Suprapubic skin (tissue), 4 donors: ENCODE measurements around the gene CNOT3. TPM values are rescaled to one million over a fixed set of nuclear protein-coding genes. Genes with fewer than 3 reads are reported as not detected.

Experiments
- DNase-seq, 2 donors: peaks; one replicate each; pipeline ENCODE4 v3.0.0-alpha.2; 2019; ENCODE audit warnings: low spot score in 2 of 2
- H3K27ac ChIP-seq: fragments of 200-600 bp; sonication (generic); one replicate; pipeline ENCODE4 v1.5.1; 2019
- H3K27me3 ChIP-seq: fragments of 200-600 bp; sonication (generic); one replicate; pipeline ENCODE4 v1.5.1; 2019
- H3K36me3 ChIP-seq: fragments of 200-600 bp; sonication (generic); one replicate; pipeline ENCODE4 v1.5.1; 2019
- H3K4me1 ChIP-seq: fragments of 200-600 bp; sonication (generic); one replicate; pipeline ENCODE4 v1.5.1; 2019
- H3K4me3 ChIP-seq: fragments of 200-600 bp; sonication (generic); one replicate; pipeline ENCODE4 v1.5.1; 2019; ENCODE audit warnings: mild to moderate bottlenecking
- H3K9me3 ChIP-seq: fragments of 200-600 bp; sonication (generic); one replicate; pipeline ENCODE4 v1.5.1; 2019
- EP300 ChIP-seq: sonication (generic); formaldehyde crosslinking; IDR thresholded peaks from one replicate; pipeline ENCODE4 v1.6.1; 2017; ENCODE audit warnings: antibody characterized with exemption
- POLR2A ChIP-seq, 2 donors: fragments of 450-650 bp; IDR thresholded peaks; one replicate each; pipeline ENCODE4 v1.6.1; 2017; ENCODE audit warnings: antibody characterized with exemption in 2 of 2, mild to moderate bottlenecking in 2 of 2, moderate library complexity in 2 of 2
- POLR2AphosphoS5 ChIP-seq, 3 donors: sonication (generic); formaldehyde crosslinking; IDR thresholded peaks; one replicate each; pipeline ENCODE4 v1.6.1; 2017; ENCODE audit warnings: antibody characterized with exemption in 3 of 3
- WGBS: methylation state at CpG from one replicate; pipeline ENCODE4 v1.1.5; 2018; 5-methylcytosine and 5-hydroxymethylcytosine counted together
- total RNA-seq, 4 donors: library from RNA; depleted of rRNA; stranded (reverse); fragments of >200 nt; gene quantifications; one replicate each; pipeline ENCODE4 v1.1.0, GENCODE V29; 2016
- TF ChIP-seq, protein P1 (sequence below), 2 donors: fragments of 200-600 bp in 1 of 2; fragments of 450-650 bp in 1 of 2; sonication (generic) in 1 of 2; IDR thresholded peaks; one replicate each; pipeline ENCODE4 v1.5.1; 2016 to 2019; ENCODE audit warnings: antibody characterized with exemption in 2 of 2, mild to moderate bottlenecking in 1 of 2, moderate library complexity in 1 of 2

CNOT3 gene
- total RNA-seq, 4 donors from 2014 or later: 27.3 to 40.7 (median 35.2) TPM

DNA sequence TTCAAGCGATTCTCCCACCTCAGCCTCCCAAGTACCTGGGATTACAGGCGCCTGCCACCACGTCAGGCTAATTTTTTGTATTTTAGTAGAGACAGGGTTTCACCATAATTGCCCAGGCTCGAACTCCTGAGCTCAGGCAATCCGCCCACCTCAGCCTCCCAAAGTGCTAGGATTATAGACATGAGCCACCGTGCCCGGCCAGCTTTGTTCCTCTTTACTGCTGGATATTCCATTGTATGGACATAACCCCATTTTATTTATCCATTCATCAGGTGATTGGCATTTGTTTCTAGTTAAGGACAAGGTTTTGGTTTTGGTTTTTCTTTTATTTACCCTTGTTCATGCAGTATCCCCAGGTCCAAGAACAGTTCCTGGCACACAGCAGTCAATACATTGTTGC lies 59.0 kb downstream of the CNOT3 start:
- Histone ChIP-seq H3K36me3 (peaks cover 16% of the 10 kb centered on the region), H3K4me3 (no peak overlapping the region), H3K4me1 (peaks cover 20% of the 10 kb centered on the region), H3K27ac (no peak overlapping the region), H3K27me3 (no peaks in the 10 kb centered on the region), H3K9me3 (no peaks in the 10 kb centered on the region)
- TF ChIP-seq POLR2A (IDR thresholded peaks at IDR 0.05) (no peak), EP300 (no peak), POLR2AphosphoS5 (IDR thresholded peaks at IDR 0.05) (no peak)
- TF ChIP-seq, protein P1, sequence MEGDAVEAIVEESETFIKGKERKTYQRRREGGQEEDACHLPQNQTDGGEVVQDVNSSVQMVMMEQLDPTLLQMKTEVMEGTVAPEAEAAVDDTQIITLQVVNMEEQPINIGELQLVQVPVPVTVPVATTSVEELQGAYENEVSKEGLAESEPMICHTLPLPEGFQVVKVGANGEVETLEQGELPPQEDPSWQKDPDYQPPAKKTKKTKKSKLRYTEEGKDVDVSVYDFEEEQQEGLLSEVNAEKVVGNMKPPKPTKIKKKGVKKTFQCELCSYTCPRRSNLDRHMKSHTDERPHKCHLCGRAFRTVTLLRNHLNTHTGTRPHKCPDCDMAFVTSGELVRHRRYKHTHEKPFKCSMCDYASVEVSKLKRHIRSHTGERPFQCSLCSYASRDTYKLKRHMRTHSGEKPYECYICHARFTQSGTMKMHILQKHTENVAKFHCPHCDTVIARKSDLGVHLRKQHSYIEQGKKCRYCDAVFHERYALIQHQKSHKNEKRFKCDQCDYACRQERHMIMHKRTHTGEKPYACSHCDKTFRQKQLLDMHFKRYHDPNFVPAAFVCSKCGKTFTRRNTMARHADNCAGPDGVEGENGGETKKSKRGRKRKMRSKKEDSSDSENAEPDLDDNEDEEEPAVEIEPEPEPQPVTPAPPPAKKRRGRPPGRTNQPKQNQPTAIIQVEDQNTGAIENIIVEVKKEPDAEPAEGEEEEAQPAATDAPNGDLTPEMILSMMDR (IDR thresholded peaks at IDR 0.05): no peak
- no peak for DNase-seq
- 94% methylated on average over 7 of the region's 7 CpGs for WGBS

DNA sequence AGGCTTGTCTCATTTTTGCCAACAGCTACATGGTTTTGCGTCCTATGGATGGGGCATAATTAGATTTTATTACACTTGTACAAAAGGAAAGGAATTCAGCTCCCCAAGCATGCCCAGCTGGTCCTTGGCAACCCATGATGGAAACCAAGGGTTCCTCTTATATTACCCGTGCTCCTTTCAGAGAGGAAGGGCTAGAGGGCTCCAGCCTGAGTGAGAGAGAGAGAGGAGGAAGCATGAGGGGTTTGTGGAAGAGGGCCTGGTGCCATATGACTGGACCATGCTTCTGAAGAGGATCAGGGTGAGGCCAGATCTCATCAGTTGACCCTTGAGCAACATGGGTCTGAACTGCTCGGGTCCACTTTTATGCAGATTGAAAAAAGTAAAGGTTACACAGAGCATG lies 59.6 kb downstream of the CNOT3 start:
- 67% methylated on average over 3 of the region's 3 CpGs for WGBS
- Histone ChIP-seq H3K36me3 (peaks cover 17% of the 10 kb centered on the region), H3K4me3 (no peak overlapping the region), H3K27me3 (no peaks in the 10 kb centered on the region), H3K4me1 (peaks cover 20% of the 10 kb centered on the region), H3K27ac (no peak overlapping the region), H3K9me3 (no peaks in the 10 kb centered on the region)
- no peak for DNase-seq
- no peak for TF ChIP-seq POLR2A (IDR thresholded peaks at IDR 0.05)

DNA sequence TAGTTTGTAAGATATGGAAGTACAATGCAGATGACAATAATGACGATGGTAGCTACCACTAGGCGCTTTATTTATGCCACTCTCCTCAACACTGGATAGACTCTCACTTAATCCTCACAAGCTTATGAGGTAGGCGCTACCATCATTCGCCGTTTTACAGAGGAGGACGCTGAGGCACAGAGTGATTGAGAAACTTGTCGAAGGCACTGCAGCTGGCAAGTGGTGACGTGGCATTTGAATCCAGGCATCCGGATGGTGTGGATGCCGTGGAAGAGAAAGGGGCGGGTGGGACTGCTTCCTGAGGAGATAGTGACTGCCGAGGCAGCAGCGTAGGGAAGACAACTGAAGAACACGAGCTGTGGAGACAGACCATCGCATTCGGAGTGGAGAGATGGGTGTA lies 61.8 kb downstream of the CNOT3 start:
- Histone ChIP-seq H3K9me3 (no peaks in the 10 kb centered on the region), H3K36me3 (peaks cover 24% of the 10 kb centered on the region), H3K4me1 (peaks cover 38% of the 10 kb centered on the region), H3K27ac (no peak overlapping the region), H3K4me3 (no peak overlapping the region), H3K27me3 (no peaks in the 10 kb centered on the region)
- DNase-seq: no peak
- TF ChIP-seq, protein P1 (IDR thresholded peaks at IDR 0.05): no peak
- TF ChIP-seq POLR2A (IDR thresholded peaks at IDR 0.05) (no peak), EP300 (no peak), POLR2AphosphoS5 (IDR thresholded peaks at IDR 0.05) (no peak)
- WGBS: 94% methylated on average over 16 of the region's 16 CpGs

DNA sequence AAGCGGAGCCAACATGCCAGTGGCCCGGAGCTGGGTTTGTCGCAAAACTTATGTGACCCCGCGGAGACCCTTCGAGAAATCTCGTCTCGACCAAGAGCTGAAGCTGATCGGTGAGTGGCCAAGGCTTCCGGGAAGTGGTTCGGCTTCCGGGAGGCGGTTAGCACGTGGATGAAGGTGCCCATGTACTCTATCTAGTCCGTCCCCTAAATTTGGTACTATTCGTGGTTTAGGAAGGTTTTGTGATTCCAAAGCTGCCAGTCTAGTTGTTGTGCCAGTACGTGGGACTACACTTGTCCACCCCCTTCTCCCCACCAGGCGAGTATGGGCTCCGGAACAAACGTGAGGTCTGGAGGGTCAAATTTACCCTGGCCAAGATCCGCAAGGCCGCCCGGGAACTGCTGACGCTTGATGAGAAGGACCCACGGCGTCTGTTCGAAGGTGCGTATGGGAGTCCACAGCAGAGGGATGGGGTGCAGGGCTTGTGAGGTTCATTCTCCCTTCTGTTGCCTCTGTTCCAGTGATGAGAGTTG lies 63.7 kb downstream of the CNOT3 start:
- Histone ChIP-seq H3K36me3 (peaks cover 42% of the 10 kb centered on the region), H3K9me3 (no peaks in the 10 kb centered on the region)
- 0% methylated on average over 7 of the region's 28 CpGs for WGBS

DNA sequence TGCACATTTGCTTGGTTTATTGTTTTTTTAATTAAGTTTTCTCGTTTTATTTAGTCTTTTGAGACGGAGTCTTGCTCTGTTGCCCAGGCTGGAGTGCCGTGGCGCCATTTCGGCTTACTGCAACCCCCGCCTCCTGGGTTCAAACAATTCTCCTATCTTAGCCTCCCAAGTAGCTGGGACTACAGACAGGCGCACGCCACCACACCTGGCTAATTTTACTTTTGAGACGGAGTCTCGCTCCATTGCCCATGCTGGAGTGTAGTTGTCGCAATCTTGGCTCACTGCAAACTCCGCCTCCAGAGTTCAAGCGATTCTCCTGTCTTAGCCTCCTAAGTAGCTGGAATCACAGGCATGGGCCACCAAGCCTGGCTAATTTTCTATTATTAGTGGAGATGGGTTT lies 64.4 kb downstream of the CNOT3 start:
- H3K9me3 ChIP-seq: no peaks in the 10 kb centered on the region
- no peak for DNase-seq
- peak overlapping the region; percentile 78 for H3K4me3 ChIP-seq
- H3K36me3 ChIP-seq: peaks cover 49% of the 10 kb centered on the region
- TF ChIP-seq POLR2AphosphoS5 (IDR thresholded peaks at IDR 0.05): no peak
- no peak for TF ChIP-seq POLR2A (IDR thresholded peaks at IDR 0.05)
- TF ChIP-seq, protein P1 (IDR thresholded peaks at IDR 0.05): no peak
- no peak for TF ChIP-seq EP300
- peaks cover 64% of the 10 kb centered on the region for H3K4me1 ChIP-seq
- no peaks in the 10 kb centered on the region for H3K27me3 ChIP-seq
- H3K27ac ChIP-seq: no peak overlapping the region
- 67% methylated on average over 13 of the region's 13 CpGs for WGBS

More for the DNA sequence above, 63.7 kb downstream of the CNOT3 start:
- Histone ChIP-seq H3K4me1 (peaks cover 56% of the 10 kb centered on the region), H3K4me3 (peak overlapping the region; percentile 78), H3K27me3 (no peaks in the 10 kb centered on the region), H3K27ac (peak overlapping the region; percentile 95)
- TF ChIP-seq POLR2AphosphoS5 (IDR thresholded peaks at IDR 0.05) (no peak), EP300 (no peak), POLR2A (IDR thresholded peaks at IDR 0.05) (no peak)
- TF ChIP-seq, protein P1 (IDR thresholded peaks at IDR 0.05): no peak
- DNase-seq: no peak

DNA sequence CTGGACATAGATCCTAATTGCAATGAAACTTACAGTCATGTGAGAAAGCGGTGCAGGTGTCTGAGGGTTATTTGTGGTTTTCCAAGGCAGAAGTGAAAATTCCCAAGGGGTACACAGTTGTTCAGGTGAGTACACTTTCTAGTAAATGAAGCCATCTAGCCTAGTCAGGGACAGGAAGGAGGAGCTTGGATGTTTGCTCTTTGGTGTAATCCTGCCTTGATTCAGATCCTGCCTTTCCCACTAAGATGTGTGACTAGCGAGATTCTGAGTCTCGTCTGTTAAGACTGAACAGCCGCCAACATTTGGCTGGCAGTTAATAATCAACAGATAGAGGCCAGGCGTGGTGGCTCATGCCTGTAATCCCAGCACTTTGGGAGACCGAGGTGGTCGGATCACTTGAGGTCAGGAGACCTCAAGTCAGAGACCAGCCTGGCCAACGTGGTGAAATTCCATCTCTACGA lies 65.6 kb downstream of the CNOT3 start:
- 55% methylated on average over 9 of the region's 9 CpGs for WGBS
- no peak overlapping the region for H3K4me3 ChIP-seq
- no peaks in the 10 kb centered on the region for H3K27me3 ChIP-seq
- H3K27ac ChIP-seq: no peak overlapping the region
- no peaks in the 10 kb centered on the region for H3K9me3 ChIP-seq
- no peak for DNase-seq
- TF ChIP-seq POLR2AphosphoS5 (IDR thresholded peaks at IDR 0.05): no peak
- no peak for TF ChIP-seq POLR2A (IDR thresholded peaks at IDR 0.05)
- TF ChIP-seq EP300: no peak
- TF ChIP-seq, protein P1 (IDR thresholded peaks at IDR 0.05): no peak
- peaks cover 70% of the 10 kb centered on the region for H3K4me1 ChIP-seq
- H3K36me3 ChIP-seq: peaks cover 61% of the 10 kb centered on the region
